ENCODE results near the gene ZGPAT. TPM values are rescaled to one million over a fixed set of nuclear protein-coding genes. Genes with fewer than 3 reads are reported as not detected.
A peak's percentile ranks its signal among the peaks of the same experiment; 100 is the strongest.

Gene ZGPAT
- total RNA-seq, 2 experiments from 2014 or later = 22.4 to 22.5 TPM

DNA sequence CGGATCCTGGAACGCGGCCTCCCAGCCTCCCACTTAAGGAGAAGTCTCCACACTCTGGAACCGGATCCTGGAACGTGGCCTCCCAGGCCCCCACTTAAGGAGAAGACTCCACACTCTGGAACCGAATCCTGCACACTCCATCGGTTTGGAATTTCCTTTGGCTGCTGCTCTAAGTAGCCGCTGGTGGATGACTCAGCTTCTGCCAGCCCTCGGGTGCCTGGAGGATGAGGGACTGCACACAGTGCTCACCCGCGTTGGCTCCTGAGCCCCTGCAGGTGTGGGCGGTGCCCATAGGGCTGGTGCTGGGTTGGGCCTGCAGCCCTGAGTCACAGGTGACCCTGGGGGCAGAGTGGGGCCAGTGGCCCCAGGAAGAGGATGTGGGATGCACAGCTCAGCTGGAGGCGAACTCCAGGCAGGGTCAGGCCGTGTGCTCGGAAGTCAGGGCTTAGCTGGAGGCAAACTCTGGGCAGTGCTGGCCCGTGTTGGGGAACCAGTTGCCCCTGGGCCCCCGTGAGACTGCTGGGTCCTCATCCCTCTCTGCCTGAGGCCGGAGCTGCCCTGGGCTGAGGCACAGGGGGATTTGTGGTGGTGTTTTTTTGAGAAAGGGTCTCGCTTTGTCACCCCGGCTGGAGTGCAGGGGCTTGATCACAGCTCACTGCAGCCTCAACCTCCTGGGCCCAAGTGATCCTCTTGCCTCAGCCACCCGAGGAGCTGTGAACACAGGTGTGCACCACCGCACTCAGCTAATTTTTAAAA, 25.3 kb upstream of the ZGPAT start:
- POLR2A ChIA-PET = interaction anchor here (1.0 to 2.4 kb wide), 3 partner anchors 13 to 157 kb away, joined by 3 to 5 read pairs (median 4); no protein-coding TSS in a partner anchor
- Mint-ChIP-seq H3K4me1 (ENCODE audit: low read depth) (peaks cover 16% of the 10 kb centered on the region), H3K27me3 (no peaks in the 10 kb centered on the region), H3K9me3 (no peaks in the 10 kb centered on the region), H3K27ac (no peak overlapping the region), H3K36me3 (ENCODE audit: low read depth) (peaks cover 9% of the 10 kb centered on the region), H3K4me3 (no peak overlapping the region)
- no peak for TF ChIP-seq CTCF (IDR thresholded peaks at IDR 0.05)
- intact Hi-C loops (cut with micrococcal nuclease) = no loop called here
- ATAC-seq = peak; percentile 44
- CTCF ChIA-PET = no interaction called here
- DNase-seq = peak; percentile 26

- intact Hi-C loops (cut with micrococcal nuclease) = no loop called here
- ATAC-seq (no peak), DNase-seq (no peak)
- Mint-ChIP-seq H3K27me3 (no peaks in the 10 kb centered on the region), H3K27ac (peak overlapping the region; percentile 15), H3K4me3 (no peak overlapping the region), H3K9me3 (no peaks in the 10 kb centered on the region), H3K4me1 (ENCODE audit: low read depth) (peaks cover 16% of the 10 kb centered on the region), H3K36me3 (ENCODE audit: low read depth) (peaks cover 3% of the 10 kb centered on the region)
- CTCF ChIA-PET = no interaction called here
- TF ChIP-seq CTCF (IDR thresholded peaks at IDR 0.05) = no peak
- POLR2A ChIA-PET = interaction anchor here (1.4 kb wide), 1 partner anchor 17 kb away, joined by 5 read pairs; no protein-coding TSS in a partner anchor
Measured at GRCh38 chr20:63685269-63686026, 22.4 kb upstream of the ZGPAT start.

GRCh38 chr20:63686094-63686491, 21.7 kb upstream of the ZGPAT start:
- ChIA-PET POLR2A (interaction anchor here (1.3 to 2.1 kb wide), 3 partner anchors 10 to 16 kb away, joined by 5 to 13 read pairs (median 9); partner anchors contain the start of gene TNFRSF6B), CTCF (no interaction called here)
- peaks cover 16% of the 10 kb centered on the region for H3K4me1 Mint-ChIP-seq (ENCODE audit: low read depth)
- intact Hi-C loops (cut with micrococcal nuclease) = no loop called here
- H3K27ac Mint-ChIP-seq = peak overlapping the region; percentile 71
- ATAC-seq (no peak), DNase-seq (no peak)
- H3K4me3 Mint-ChIP-seq = no peak overlapping the region
- no peaks in the 10 kb centered on the region for H3K9me3 Mint-ChIP-seq
- no peak for TF ChIP-seq CTCF (IDR thresholded peaks at IDR 0.05)
- peaks cover 3% of the 10 kb centered on the region for H3K36me3 Mint-ChIP-seq (ENCODE audit: low read depth)
- H3K27me3 Mint-ChIP-seq = no peaks in the 10 kb centered on the region

DNA sequence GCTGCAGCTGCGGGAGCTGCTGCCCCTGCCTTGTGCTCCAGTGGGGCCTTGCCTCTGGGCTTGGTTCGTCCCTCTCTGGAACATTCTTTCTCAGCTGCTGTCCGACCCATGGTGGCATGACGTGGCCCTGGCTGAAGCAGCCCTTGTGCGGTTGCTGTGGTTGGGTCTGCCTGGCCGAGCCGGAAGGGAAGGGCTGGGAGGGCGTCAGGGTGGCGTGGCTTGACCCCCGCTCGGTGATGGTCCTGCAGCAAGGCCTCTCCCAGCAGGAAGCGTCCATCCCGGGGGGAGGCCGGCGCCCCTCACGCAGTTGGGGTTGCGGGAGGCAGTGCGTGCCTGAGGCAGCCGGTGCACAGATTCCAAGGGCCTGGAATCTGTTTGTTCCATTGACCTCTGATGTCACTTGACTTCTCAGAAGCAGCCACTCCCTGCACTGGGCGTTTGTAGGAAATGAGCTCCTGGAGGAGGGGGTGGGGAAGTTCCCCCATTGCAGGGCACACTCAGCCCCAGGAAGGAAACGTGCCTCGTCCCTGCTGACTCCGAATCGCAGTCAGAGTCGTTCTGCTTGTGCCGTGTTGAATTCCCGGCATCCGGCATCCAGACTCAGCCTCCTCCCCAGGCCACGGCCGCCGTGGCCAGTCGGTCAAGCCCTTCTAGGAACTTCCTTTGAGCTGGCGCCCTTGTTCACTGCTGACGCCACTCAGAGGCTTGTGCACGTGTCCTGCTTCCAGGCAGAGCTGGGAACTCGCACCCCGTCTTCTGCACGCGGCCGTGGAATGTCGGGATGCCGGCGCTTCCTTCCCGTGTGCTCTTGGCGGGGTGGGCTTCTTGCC, 21.1 kb upstream of the ZGPAT start:
- H3K4me1 Mint-ChIP-seq (ENCODE audit: low read depth) = peaks cover 16% of the 10 kb centered on the region
- CTCF ChIA-PET = no interaction called here
- POLR2A ChIA-PET = interaction anchor here (1.1 to 2.1 kb wide), 5 partner anchors 10 to 24 kb away, joined by 3 to 13 read pairs (median 5); partner anchors contain the start of gene TNFRSF6B
- ATAC-seq (peak; percentile 78), DNase-seq (peak; percentile 70)
- H3K9me3 Mint-ChIP-seq = no peaks in the 10 kb centered on the region
- TF ChIP-seq CTCF (IDR thresholded peaks at IDR 0.05) = no peak
- peaks cover 3% of the 10 kb centered on the region for H3K36me3 Mint-ChIP-seq (ENCODE audit: low read depth)
- intact Hi-C loops (cut with micrococcal nuclease) = no loop called here
- H3K27ac Mint-ChIP-seq = peak overlapping the region; percentile 71
- H3K4me3 Mint-ChIP-seq = no peak overlapping the region
- no peaks in the 10 kb centered on the region for H3K27me3 Mint-ChIP-seq

All from activated CD8-positive, alpha-beta T cell treated with anti-CD3 and anti-CD28 coated beads for 36 hours (primary cell).